CD8-positive, alpha-beta memory T cell (primary cell): ENCODE data around the gene KRT25. TPM values are rescaled to one million over a fixed set of nuclear protein-coding genes. Genes with fewer than 3 reads are reported as not detected.

Source experiments
- CTCF ChIA-PET: fragments of 350-600 bp; sonication (Branson Sonifier 250); formaldehyde crosslinking; loops from one replicate; lab custom pipeline; 2021; ENCODE audit warnings: antibody characterized with exemption; lab: Charles Lee
- POLR2A ChIA-PET: fragments of 350-600 bp; sonication (Branson Sonifier 250); formaldehyde crosslinking; loops from one replicate; lab custom pipeline; 2021; ENCODE audit warnings: antibody characterized with exemption; lab: Charles Lee
- DNase-seq, 5 donors: peaks; one replicate each; pipeline versions ENCODE4 v3.0.0 to v3.0.0-alpha.2; 2020 to 2022; ENCODE audit warnings: mixed read lengths in 1 of 5
- H3K27ac ChIP-seq: one replicate; pipeline ENCODE4 v1.7.0; 2013; ENCODE audit warnings: low read depth, mild to moderate bottlenecking, low read length, moderate library complexity
- H3K27me3 ChIP-seq: 2 replicates; pipeline ENCODE4 v1.7.0; 2013; ENCODE audit warnings: low read length, mild to moderate bottlenecking; ENCODE audit not compliant: insufficient read depth, poor library complexity, severe bottlenecking
- H3K36me3 ChIP-seq: 2 replicates; pipeline ENCODE4 v1.7.0; 2013; ENCODE audit warnings: mild to moderate bottlenecking, low read length, moderate library complexity; ENCODE audit not compliant: insufficient read depth
- H3K4me1 ChIP-seq: 2 replicates; pipeline ENCODE4 v1.7.0; 2013; ENCODE audit warnings: mild to moderate bottlenecking, low read length, moderate library complexity; ENCODE audit not compliant: insufficient read depth
- H3K4me3 ChIP-seq: 2 replicates; pipeline ENCODE4 v1.7.0; 2013; ENCODE audit warnings: mild to moderate bottlenecking, low read length
- H3K9me3 ChIP-seq: 2 replicates; pipeline ENCODE4 v1.7.0; 2013; ENCODE audit warnings: mild to moderate bottlenecking, low read length
- H3K27ac Mint-ChIP-seq, 8 donors: one replicate each; pipeline ENCODE4 v1.8.0; 2020 to 2021; ENCODE audit warnings: mixed read lengths in 8 of 8, mild to moderate bottlenecking in 6 of 8, inconsistent platforms in 3 of 8, moderate library complexity in 3 of 8
- H3K27me3 Mint-ChIP-seq, 2 donors: one replicate each; pipeline ENCODE4 v1.8.0; 2020 to 2021; ENCODE audit warnings: mixed read lengths in 2 of 2, mild to moderate bottlenecking in 1 of 2, moderate library complexity in 1 of 2
- H3K36me3 Mint-ChIP-seq, 3 donors: one replicate each; pipeline ENCODE4 v1.8.0; 2020 to 2021; ENCODE audit warnings: mixed read lengths in 3 of 3, inconsistent platforms in 1 of 3, mild to moderate bottlenecking in 1 of 3
- H3K4me1 Mint-ChIP-seq, 3 donors: one replicate each; pipeline ENCODE4 v1.8.0; 2020 to 2021; ENCODE audit warnings: mixed read lengths in 3 of 3, inconsistent platforms in 1 of 3, mild to moderate bottlenecking in 1 of 3
- H3K4me3 Mint-ChIP-seq, 7 donors: one replicate each; pipeline ENCODE4 v1.8.0; 2020 to 2021; ENCODE audit warnings: mixed read lengths in 7 of 7, mild to moderate bottlenecking in 6 of 7, moderate library complexity in 4 of 7, inconsistent platforms in 2 of 7
- H3K9me3 Mint-ChIP-seq, 5 donors: one replicate each; pipeline ENCODE4 v1.8.0; 2020 to 2022; ENCODE audit warnings: mixed read lengths in 5 of 5, mild to moderate bottlenecking in 3 of 5, moderate library complexity in 2 of 5, inconsistent platforms in 1 of 5
- polyA plus RNA-seq: library from polyadenylated mRNA; unstranded; fragments of 300-500 nt; fragmentation: Illumina TruSeq; gene quantifications from one replicate; pipeline ENCODE4 v1.2.3, GENCODE V29; 2021
- total RNA-seq, 2 experiments: library from RNA; stranded (reverse); gene quantifications; one replicate each; pipeline ENCODE4 v1.2.3, GENCODE V29; 2021

KRT25 gene
- total and polyA plus RNA-seq, 3 experiments from 2014 or later = not detected

- no peak for DNase-seq
- no peak overlapping the region for H3K4me3 ChIP-seq
- no peaks in the 10 kb centered on the region for H3K4me1 ChIP-seq
- CTCF ChIA-PET = no interaction called here
- H3K9me3 ChIP-seq = no peaks in the 10 kb centered on the region
- no peaks in the 10 kb centered on the region for H3K36me3 ChIP-seq
- Mint-ChIP-seq H3K4me1 (no peaks in the 10 kb centered on the region), H3K4me3 (no peak overlapping the region), H3K36me3 (no peaks in the 10 kb centered on the region), H3K27ac (no peak overlapping the region), H3K27me3 (peaks cover 15 to 50% of the 10 kb centered on the region in 2 donors), H3K9me3 (no peaks in the 10 kb centered on the region)
- POLR2A ChIA-PET = interaction anchor here (0.6 kb wide), 1 partner anchor 1331 kb away, joined by 3 read pairs; no protein-coding TSS in a partner anchor
- no peaks in the 10 kb centered on the region for H3K27me3 ChIP-seq
- H3K27ac ChIP-seq = no peak overlapping the region
Measured at GRCh38 chr17:40702271-40702670, 52.9 kb downstream of the KRT25 start.

GRCh38 chr17:40699853-40700252, 55.3 kb downstream of the KRT25 start:
- no peaks in the 10 kb centered on the region for H3K27me3 ChIP-seq
- H3K4me1 Mint-ChIP-seq = no peaks in the 10 kb centered on the region
- peaks cover 19 to 49% of the 10 kb centered on the region in 2 donors for H3K27me3 Mint-ChIP-seq
- POLR2A ChIA-PET = no interaction called here
- DNase-seq = no peak
- no peaks in the 10 kb centered on the region for H3K9me3 ChIP-seq
- H3K27ac Mint-ChIP-seq = no peak overlapping the region
- H3K27ac ChIP-seq = no peak overlapping the region
- no peaks in the 10 kb centered on the region for H3K36me3 ChIP-seq
- no peak overlapping the region for H3K4me3 Mint-ChIP-seq
- H3K4me3 ChIP-seq = no peak overlapping the region
- H3K9me3 Mint-ChIP-seq = no peaks in the 10 kb centered on the region
- no peaks in the 10 kb centered on the region for H3K36me3 Mint-ChIP-seq
- no peaks in the 10 kb centered on the region for H3K4me1 ChIP-seq
- CTCF ChIA-PET = no interaction called here

- H3K4me3 ChIP-seq = no peak overlapping the region
- Mint-ChIP-seq H3K27me3 (peaks cover 22 to 49% of the 10 kb centered on the region in 2 donors), H3K36me3 (peaks cover 0 to 3% (median 0%) of the 10 kb centered on the region in 3 donors), H3K4me1 (no peaks in the 10 kb centered on the region), H3K27ac (no peak overlapping the region), H3K9me3 (no peaks in the 10 kb centered on the region), H3K4me3 (no peak overlapping the region)
- CTCF ChIA-PET = no interaction called here
- DNase-seq = no peak
- no peak overlapping the region for H3K27ac ChIP-seq
- no peaks in the 10 kb centered on the region for H3K27me3 ChIP-seq
- H3K9me3 ChIP-seq = no peaks in the 10 kb centered on the region
- POLR2A ChIA-PET = no interaction called here
- H3K4me1 ChIP-seq = no peaks in the 10 kb centered on the region
- H3K36me3 ChIP-seq = no peaks in the 10 kb centered on the region
Measured at GRCh38 chr17:40699371-40699770, 55.8 kb downstream of the KRT25 start.

Other genes starting within 250 kb of the KRT25 start
- gene CCR7, start 189.9 kb downstream of the KRT25 start, total RNA-seq = 100 to 1,000 TPM; 152 to 154 TPM
- 286 TPM for gene CCR7, start 189.9 kb downstream of the KRT25 start, polyA plus RNA-seq
- 100 to 1,000 TPM; 101 to 108 TPM for gene SMARCE1, start 107.5 kb downstream of the KRT25 start, total RNA-seq
- 216 TPM for gene SMARCE1, start 107.5 kb downstream of the KRT25 start, polyA plus RNA-seq
- not detected for gene KRT222, start 90.2 kb downstream of the KRT25 start, total RNA-seq
- not detected for gene KRT222, start 90.2 kb downstream of the KRT25 start, polyA plus RNA-seq
- gene KRT24, start 51.6 kb downstream of the KRT25 start, total RNA-seq = not detected
- gene KRT24, start 51.6 kb downstream of the KRT25 start, polyA plus RNA-seq = not detected
- not detected for gene KRT26, start 16.9 kb upstream of the KRT25 start, total RNA-seq
- not detected for gene KRT26, start 16.9 kb upstream of the KRT25 start, polyA plus RNA-seq
- gene KRT27, start 27.2 kb upstream of the KRT25 start, total RNA-seq = not detected
- not detected for gene KRT27, start 27.2 kb upstream of the KRT25 start, polyA plus RNA-seq
- gene KRT28, start 44.6 kb upstream of the KRT25 start, total RNA-seq = not detected
- gene KRT28, start 44.6 kb upstream of the KRT25 start, polyA plus RNA-seq = not detected
- gene KRT10, start 67.3 kb upstream of the KRT25 start, total RNA-seq = 10 to 100 TPM; 57.5 to 61.9 TPM
- gene KRT10, start 67.3 kb upstream of the KRT25 start, polyA plus RNA-seq = 218 TPM
- not detected for gene KRT12, start 111.9 kb upstream of the KRT25 start, total RNA-seq
- gene KRT12, start 111.9 kb upstream of the KRT25 start, polyA plus RNA-seq = not detected
- gene KRT20, start 129.9 kb upstream of the KRT25 start, total RNA-seq = not detected
- not detected for gene KRT20, start 129.9 kb upstream of the KRT25 start, polyA plus RNA-seq
- not detected for gene KRT23, start 182.3 kb upstream of the KRT25 start, total RNA-seq
- not detected for gene KRT23, start 182.3 kb upstream of the KRT25 start, polyA plus RNA-seq
- gene KRT39, start 211.6 kb upstream of the KRT25 start, total RNA-seq = not detected
- gene KRT39, start 211.6 kb upstream of the KRT25 start, polyA plus RNA-seq = not detected
- gene KRT40, start 229.0 kb upstream of the KRT25 start, total RNA-seq = not detected
- not detected for gene KRT40, start 229.0 kb upstream of the KRT25 start, polyA plus RNA-seq
- not detected for gene KRTAP3-3, start 238.8 kb upstream of the KRT25 start, total RNA-seq
- not detected for gene KRTAP3-3, start 238.8 kb upstream of the KRT25 start, polyA plus RNA-seq
- not detected for gene KRTAP3-2, start 244.6 kb upstream of the KRT25 start, total RNA-seq
- gene KRTAP3-2, start 244.6 kb upstream of the KRT25 start, polyA plus RNA-seq = not detected